ENCODE results near the gene AGBL1.

The AGBL1 gene

DNA sequence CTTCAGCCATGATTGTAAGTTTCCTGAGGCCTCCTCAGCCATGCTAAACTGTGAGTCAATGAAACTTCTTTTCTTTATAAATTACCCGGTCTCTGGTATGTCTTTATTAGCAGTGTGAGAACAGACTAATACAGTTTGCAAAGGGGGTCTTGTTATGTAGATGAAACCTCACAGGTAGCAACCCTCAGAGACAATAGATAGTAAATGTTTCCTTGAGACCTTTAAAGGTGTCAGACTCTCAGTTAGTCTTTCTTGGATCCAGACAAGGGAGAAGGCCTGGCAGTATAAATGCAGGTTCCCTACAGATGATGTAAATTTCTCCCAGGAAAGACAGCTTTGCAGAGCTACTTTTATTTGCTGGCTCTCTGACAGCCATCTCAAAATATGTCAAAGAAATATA lies 510.8 kb downstream of the AGBL1 start:
- no peak for DNase-seq (ENCODE audit: low read depth, low spot score)

DNA sequence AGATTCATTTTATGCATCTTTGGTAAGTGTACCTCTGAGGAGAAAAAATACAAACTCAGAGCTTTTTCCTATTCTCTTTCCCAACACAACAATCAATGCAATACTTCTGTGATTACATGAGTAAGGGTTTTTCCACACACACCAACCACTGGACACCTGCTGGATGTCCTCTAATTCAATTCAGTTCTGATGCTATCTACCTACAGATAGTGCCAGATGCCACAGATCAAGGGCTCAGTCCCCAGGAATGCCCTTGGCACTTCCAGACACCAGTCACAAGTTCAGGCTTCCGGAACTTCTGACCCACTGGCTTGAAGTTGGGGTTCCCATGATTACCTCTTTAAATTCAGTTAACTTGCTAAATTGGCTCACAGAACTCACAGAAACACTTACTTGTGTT lies 511.5 kb downstream of the AGBL1 start:
- no peak for DNase-seq (ENCODE audit: low read depth, low spot score)

DNA sequence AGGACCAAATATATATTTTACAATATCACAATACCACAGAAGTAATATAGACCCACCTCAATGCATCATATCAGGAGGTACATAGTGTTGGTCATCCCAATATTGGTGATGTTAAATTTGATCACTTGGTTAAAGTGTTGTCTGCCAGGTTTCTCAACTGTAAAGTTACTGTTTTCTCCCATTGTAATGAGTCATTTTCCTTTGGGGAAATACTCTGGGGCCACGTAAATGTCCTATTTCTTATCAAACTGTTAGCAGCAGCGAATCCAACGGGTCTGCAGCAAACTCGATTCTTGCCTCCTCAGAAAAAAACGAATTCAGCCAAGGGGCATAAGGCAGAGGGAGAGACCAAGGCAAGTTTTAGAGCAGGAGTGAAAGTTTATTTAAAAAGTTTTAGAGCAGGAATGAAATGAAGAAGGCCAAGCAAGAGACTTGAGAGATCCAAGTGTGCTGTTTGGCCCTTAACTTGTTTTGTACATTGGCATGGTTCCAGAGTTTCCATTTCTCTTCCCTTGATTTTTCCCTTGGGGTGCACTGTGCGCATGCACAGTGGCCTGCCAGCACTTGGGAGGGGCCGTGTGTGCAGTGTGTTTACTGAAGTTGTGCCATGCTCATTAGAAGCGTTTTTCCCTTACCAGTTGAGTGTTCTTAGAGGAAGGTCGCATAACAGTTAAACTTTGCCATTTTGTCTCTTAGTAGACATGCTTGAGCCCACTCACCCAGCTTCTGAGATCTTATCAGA lies 512.5 kb downstream of the AGBL1 start:
- no peak for DNase-seq (ENCODE audit: low read depth, low spot score)

DNA sequence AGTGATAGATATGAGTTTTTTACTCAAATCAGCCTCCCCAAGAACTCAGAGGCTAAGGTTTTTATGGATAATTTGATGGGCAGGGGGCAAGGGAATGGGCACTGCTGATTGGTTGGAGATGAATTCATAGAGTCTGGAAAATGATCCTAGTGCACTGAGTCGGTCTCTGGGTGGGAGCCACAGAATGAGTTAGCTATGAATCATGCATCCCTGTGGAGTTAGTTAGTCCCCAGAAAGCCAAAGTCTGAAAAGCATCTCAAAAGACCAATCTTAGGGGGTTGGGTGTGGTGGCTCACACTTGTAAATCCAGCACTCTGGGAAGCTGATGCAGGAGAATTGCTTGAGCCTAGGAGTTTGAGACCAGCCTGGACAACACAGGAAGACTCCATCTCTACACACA lies 516.1 kb downstream of the AGBL1 start:
- DNase-seq (ENCODE audit: low read depth, low spot score): no peak

DNA sequence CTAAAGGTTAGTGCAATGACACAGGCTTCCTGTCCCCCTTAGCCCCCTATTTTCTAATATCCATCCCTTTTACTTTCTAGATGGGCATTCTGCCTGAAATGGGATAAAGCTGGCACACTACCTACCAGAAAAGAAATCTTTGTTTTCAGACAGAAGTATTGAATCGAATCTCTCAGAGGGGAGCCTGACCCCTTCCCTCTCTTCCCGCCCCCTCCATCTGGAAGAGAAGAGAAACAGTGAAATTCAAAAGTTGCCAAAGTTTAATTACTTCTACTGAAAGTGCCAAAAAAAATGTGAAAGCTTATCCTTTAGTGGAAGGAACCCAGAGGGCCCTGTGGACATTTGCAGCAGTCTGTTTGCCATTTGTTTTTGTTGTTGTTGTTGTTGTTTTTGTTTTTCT lies 523.8 kb downstream of the AGBL1 start:
- DNase-seq (ENCODE audit: low read depth, low spot score): peak; percentile 32

DNA sequence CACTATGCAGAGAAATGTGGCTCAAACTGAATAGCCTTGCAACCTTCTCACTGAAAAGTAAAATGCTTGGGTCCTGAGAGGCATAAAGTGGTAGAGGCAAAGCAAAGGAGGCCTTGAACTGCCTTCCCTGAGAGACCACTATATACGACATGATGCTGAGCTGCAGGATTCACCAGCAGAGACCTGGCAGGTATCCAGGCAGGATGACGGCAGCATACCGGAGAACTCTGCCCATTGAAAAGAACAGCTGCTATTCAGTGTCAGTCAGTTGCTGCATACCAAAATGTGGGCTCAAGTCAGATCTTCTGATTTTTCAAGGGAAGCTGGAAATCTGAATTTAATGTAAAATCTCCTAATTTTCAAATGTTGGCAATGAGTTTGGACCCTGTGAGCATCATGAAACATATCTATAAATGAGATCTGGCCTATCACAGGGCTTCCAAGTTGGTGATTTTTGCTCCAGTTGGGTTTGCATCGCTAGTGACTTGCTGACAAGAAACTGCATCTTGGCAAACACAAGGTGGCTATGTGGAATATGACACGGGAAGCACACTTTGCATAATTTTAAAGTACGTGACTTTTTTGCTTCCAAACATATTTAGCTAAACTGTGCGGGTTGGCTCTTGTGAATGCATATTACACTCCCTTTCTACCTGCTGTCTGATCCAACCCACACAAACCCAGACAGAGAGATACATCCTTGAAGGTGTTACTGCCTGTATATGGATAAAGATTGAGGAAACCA lies 529.0 kb downstream of the AGBL1 start:
- DNase-seq (ENCODE audit: low read depth, low spot score): peak; percentile 65

DNA sequence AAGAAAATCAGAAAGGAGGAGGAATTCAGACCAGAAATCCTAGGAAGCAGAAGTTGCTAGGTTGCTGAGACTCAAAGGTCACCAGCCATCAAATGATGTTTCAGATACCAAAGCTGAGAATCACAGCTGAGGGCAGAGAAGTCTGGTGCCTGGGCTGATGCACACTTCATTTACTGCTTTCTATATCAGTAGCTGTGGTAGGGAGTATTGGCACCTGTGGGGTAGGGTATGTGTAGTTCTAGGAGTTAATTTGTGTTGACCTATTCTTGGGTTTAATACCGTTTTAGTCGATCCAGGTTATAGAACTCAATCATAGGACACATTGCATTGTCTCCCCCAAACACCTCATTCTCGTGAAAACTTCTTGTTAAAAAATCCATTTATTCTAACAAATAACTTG lies 529.6 kb downstream of the AGBL1 start:
- DNase-seq (ENCODE audit: low read depth, low spot score): no peak

DNA sequence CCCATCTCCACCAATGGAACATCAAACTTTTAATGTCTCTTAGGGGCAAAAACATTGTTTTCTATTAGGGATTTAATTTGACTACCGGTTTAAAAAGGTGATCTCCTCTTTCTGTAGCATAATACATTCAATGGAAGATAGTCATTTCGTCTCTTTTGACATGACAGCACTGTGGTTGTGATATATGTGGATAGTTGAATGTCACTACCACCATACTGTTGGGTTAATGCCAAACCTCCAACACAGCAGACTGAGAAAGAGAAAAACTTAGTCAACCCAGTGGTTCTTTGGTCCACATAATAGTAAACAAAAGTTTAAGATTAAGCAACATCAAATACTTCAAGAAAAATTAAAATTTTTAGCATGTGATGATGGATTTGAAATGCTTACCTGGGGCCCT lies 530.4 kb downstream of the AGBL1 start:
- DNase-seq (ENCODE audit: low read depth, low spot score): no peak

DNA sequence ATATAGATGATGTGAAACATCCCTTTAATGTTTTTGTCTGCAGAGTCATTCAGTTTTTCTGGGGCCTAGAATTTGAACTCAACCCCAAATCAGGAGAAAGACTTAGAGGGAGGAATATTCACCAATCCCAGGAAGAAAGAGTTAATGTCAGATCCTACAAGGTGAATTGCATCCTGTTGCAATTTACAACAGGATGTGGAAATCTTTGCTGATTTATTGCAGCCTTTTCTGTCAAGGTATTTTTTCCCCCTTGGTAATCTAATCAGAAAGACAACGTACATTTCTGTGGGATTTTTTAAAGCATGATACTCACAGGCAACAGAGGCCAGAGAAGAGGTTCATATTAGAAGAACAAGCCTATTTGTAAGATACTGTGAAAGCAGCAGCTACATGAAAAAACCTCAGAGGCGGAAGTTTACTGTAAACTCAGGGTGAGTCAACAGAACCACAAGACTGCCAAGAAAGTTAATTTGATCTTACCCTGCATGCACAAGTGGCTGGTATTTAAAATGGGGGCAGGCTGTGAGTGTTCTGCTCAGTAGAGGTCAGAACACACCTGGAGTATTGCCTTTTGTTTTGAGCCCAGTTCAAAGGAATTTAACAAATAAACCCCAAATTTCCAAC lies 531.9 kb downstream of the AGBL1 start:
- DNase-seq (ENCODE audit: low read depth, low spot score): peak; percentile 80

DNA sequence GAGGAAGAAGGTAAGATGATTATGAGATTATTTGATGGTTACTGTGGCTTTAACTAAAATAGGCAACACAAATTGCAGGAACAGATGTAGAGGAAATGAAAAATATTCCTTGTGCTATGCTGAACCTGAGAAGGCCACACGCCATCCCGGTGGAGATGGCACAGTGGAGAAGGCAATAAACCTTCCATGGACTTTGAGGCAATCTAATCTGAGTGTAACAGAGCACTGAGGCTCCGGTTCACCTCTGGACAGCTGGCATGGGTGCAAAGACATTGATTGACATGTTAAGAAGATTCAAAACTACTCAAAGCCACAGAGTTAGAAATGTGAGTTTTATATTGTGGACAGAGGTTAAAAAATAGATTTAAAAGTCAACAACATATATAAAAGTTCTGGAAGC lies 535.7 kb downstream of the AGBL1 start:
- no peak for DNase-seq (ENCODE audit: low read depth, low spot score)

DNA sequence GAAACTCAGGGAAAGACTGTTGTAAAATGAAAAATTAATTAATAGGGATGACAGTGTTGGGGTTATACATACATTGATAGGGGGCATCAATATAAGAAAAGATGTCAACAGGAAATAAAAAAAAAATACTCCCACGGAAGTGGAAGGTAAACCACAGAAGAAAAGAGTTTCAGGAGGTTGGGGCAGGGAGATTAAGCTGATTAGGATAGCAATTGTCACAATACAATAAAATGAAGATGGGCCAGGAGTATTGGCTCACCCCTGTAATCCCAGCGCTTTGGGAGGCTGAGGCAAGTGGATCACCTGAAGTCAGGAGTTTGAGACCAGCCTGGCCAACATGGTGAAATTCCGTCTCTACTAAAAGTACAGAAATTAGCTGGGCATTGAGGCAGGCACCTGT lies 536.1 kb downstream of the AGBL1 start:
- DNase-seq (ENCODE audit: low read depth, low spot score): no peak

DNA sequence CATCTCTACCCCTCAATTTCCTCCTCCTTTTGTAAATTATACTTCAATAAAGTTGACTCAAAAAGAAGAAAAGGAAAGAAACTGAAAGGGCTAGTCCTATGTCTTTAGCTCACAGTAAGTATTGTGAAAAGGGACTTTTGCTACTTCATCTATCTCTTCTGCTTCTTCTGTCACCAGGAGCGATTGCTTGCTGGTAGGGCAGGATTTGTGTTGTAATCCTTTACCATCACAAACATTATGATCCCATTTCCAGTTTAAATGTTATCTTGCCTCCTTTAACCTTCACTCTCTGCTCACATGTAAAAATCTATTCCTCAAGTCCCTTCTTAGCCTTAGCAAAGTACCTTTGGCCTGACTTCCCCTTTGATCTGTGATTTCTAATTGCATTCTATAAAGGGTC lies 537.1 kb downstream of the AGBL1 start:
- no peak for DNase-seq (ENCODE audit: low read depth, low spot score)

DNA sequence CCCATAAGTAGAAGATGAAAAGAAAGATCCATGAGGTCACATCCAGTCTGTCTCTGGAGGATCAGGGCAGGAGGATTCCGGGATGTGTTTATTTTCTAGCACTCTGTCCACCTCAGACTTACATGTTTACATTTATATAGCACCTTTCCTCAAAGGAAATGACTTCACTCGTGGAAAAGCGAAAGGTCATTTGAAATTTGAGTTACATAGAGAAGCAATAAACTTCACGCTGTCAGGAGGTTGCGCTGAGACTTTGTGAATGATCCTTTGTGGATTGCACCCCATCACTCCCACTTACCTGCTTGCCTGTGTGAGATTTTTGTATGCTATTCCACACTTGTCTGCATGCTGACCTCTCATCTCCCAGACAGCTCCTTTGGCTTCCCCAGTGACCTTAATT lies 540.5 kb downstream of the AGBL1 start:
- DNase-seq (ENCODE audit: low read depth, low spot score): no peak

DNA sequence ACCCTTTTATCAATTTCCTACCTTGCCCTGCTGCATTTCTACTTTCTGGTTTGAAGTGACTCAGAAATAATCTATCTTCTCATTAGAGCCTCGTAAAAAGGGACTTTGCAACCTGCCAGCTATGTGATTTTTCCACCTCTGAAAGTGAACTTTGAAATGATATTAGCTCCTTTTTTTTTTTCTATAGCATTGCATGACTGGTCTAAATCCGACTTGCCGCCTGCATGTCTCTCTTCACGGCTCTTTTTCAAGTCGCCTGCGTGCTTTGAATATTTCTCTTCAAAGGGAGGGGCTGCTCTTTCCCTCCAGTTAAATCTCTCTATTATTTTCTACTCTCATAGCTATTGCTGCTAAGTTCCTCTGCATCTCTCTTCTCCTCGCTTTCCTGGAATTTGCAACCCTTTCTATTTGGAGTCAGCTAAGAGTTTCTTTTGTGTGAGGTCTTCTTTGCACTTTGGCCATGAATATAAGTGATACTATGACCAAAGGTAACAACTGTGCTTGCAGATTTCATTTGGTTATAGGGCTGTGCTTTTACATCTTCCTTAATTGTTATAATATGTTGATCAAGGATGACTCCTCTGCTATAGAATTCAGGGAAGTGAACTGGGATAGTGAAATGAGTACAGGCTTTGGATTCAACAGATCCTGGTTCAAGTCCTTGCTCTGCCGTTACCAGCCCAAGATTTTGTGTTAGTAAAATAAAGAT lies 541.1 kb downstream of the AGBL1 start:
- DNase-seq (ENCODE audit: low read depth, low spot score): peak; percentile 53

DNA sequence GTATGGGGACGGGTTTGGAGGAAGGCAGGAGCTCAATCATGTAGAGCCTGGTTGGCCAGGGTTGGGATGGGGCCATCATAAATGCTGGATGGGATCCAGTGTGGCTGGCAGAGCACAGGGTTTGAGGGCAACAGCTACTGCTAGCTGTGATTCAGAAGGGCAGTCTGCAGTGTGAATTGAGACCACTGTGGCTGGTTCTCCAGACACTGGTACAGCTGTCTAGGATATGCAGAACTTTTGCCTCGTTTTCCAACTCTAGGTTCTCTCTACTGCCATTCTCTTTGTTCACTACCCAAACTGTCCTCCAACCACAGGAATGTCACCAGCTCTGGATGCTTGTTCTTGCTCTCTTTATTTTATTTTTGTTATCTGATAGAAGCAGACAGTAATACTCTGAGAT lies 543.6 kb downstream of the AGBL1 start:
- peak; percentile 14 for DNase-seq (ENCODE audit: low read depth, low spot score)

DNA sequence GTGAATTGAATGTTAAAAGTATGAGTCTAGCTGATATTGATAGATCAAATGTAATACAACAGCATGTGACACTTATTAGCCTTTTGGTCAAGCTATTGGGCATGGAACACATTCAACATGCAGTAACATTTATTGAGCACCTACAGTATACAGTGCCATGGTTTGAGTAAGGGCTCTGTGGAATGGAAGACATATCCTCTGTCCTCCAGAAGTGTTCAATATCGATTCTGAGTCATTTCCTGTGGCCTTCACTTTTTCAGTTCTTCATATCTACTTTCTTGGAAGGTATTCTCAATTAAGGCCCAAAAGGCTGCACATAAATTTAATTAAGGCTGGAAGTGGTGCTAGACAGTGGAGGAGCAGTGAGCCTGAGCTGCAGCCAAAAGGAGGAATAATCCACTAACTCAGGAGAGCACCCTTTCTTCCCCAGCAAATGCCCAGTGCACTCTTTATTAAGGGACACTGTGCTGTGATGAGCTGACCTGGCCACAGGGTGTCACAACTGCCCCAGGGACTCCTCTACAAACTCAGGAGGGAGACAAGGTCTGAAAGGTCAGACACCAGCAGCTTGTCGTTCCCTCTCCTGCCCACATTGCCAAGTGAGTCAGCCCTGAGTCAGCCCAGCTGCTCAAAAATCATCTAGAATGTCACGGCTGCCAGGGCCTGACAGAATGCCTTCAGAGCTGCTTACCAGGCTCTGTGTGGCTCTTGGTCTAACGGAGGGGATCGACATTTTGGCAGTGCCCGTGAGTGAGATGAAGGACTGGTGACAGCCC lies 544.8 kb downstream of the AGBL1 start:
- peak; percentile 95 for DNase-seq (ENCODE audit: low read depth, low spot score)

DNA sequence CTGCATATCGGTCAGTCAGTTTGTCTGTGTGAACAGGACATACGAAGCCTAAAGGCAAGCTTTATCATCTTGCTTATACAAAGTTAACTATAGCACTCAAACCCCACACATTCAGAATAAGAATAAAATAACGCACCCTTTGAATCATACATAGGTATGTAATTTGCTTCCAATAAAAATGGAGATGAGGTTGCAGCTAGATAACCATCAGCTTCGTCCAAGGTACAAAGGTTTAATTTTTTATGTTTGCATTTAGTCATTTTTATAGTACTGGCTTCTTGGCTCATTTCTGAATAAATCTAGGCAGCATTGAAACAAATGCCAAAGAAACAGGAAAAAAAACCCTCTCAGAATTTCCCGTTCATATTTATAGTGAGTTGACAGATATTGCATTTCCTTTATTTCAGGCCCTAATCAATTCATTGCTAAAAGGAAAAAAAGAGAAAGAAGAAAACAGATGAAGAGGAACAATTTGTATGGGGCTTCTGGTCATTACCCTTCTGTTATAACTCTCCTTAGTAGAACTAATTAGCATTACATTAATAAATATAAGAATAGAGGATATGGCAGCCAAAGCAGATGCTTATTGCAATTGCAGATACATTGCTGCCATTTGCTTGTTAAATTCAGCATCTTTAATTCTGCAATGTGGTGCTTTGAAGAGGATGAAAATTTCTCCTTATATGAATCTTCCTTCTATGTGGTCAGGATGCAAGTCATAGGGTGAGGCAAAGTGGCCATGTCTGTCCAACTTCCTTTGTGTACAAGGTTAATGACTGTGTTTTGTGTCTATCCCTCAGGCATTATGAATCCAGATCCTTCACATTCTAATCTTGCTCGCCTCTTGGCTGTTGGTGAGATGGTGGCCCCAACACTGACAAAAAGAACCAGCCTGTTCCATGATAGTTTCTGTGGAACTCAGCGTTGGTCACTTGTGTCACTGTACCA lies 550.0 kb downstream of the AGBL1 start:
- DNase-seq (ENCODE audit: low read depth, low spot score): no peak

DNA sequence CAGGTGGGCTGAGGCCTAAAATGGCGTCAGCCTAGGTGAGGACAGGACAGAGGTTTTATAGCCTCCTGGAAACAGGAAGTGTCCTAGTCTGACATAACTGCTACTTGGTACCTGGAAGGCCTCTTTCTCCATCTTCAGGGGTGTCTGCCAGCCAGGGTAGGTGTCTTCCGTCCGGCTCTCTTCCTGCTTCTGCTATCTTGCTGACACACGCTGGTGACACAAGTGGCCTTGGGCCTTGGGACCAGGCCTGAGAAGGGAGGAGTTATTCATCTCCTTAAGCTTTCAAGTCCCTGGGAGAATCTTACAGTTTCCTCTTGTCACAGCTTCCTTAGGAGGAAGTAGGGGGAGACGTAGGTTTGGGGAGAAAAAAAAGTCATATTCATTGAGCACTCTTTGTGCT lies 551.3 kb downstream of the AGBL1 start:
- DNase-seq (ENCODE audit: low read depth, low spot score): no peak

DNA sequence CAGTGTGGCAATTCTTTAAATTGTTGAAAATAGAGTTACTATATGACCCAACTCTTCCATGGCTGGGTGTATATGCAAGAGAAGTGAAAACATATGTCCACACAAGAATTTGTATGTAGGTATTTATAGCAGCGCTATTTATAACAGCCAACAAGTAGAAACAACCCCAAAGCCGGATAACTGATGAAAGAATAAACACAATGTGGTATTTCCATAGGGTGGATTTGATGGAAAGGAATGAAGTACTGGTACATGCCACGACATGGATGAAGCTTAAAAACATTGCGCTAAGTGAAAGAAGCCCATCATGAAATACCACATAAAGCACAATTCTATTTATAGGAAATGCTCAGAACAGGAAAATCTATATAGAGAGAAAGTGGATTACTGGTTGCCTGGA lies 554.5 kb downstream of the AGBL1 start:
- no peak for DNase-seq (ENCODE audit: low read depth, low spot score)

DNA sequence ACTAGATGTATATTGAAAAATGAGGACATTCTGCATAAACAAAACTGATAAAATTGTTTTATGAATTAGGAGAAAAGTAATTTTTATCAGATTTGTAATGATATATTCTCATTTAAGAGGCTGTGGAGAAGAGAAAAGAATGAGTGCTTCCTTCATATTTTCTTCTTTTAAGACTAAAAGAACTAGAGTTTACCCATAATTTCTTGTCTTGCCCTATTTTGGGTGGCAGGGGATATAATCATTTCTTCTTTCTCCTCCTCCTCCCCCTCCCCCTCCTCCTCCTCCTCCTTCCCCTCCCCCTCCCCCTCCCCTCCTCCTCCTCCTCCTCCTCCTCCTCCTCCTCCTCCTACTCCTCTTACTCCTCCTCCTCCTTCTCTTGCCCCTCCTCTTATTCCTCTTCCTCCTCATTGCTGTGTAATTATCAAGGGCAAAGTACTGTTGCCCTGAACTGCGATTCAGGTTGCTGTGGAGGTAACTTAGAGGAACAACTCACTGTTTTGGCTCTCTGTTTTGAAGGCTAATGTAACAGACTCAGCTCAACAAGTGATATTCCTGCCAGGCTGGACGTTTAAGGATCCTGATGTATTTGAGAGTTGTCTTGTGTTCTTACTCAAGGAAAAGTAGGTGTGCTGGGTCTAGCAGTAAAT lies 555.4 kb downstream of the AGBL1 start:
- DNase-seq (ENCODE audit: low read depth, low spot score): no peak

All from astrocyte of the hippocampus (primary cell).